ENCODE results near the gene BPTF. TPM values are rescaled to one million over a fixed set of nuclear protein-coding genes. Genes with fewer than 3 reads are reported as not detected.
A peak's percentile ranks its signal among the peaks of the same experiment; 100 is the strongest.
"Not testable (repeated sequence)": the region's sequence is repeated elsewhere in the genome, so short reads cannot be mapped to it uniquely, and the experiment has no call there.

The BPTF gene
- total RNA-seq, 1 donor from 2014 or later: 77.1 TPM

DNA sequence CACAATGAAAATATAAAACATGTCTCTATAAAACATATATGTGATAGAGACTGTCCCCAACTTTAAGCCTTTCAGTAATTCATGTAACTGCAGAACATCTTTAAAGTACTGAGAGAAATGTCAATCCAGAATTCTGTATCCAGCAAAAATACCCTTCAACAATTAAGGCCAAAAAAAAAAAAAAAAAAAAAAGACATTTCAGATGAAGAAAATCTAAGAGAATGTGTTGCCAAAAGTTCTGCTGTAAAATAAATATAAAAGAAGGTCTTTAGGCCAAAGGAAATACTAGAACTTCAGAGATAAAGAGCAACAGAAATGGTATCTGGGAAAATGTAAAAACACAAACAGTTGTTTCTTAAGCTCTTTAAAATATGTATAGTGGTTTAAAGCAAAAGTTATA, 17.3 kb downstream of the BPTF start:
- Mint-ChIP-seq H3K4me1 (peaks cover 13% of the 10 kb centered on the region), H3K9me3 (no peaks in the 10 kb centered on the region), H3K36me3 (ENCODE audit: low read depth) (peaks cover 2% of the 10 kb centered on the region), H3K27ac (no peak overlapping the region), H3K27me3 (no peaks in the 10 kb centered on the region), H3K4me3 (no peak overlapping the region)
- intact Hi-C loops (cut with micrococcal nuclease): no loop called here
- DNase-seq: no peak

DNA sequence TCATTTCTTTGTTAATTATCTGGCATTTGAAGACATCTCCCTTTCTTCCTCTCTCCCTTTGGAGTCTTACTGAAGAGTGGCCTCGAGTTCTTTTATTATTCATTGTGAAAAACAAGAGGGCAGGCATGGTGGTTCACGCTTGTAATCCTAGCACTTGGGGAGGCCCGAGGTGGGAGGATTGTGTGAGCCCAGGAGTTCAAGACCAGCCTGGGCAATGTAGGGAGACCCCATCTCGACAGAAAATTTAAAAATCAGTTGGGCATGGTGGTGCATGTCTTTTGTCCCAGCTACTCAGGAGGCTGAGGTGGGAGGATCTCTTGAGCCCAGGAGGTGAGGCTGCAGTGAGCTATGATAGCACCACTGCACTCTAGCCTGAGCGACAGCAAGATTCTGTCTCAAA, 20.1 kb downstream of the BPTF start:
- H3K36me3 Mint-ChIP-seq (ENCODE audit: low read depth): peaks cover 10% of the 10 kb centered on the region
- no peak for DNase-seq
- H3K4me3 Mint-ChIP-seq: no peak overlapping the region
- H3K27ac Mint-ChIP-seq: no peak overlapping the region
- intact Hi-C loops (cut with micrococcal nuclease): no loop called here
- H3K27me3 Mint-ChIP-seq: no peaks in the 10 kb centered on the region
- no peaks in the 10 kb centered on the region for H3K9me3 Mint-ChIP-seq
- peaks cover 13% of the 10 kb centered on the region for H3K4me1 Mint-ChIP-seq

DNA sequence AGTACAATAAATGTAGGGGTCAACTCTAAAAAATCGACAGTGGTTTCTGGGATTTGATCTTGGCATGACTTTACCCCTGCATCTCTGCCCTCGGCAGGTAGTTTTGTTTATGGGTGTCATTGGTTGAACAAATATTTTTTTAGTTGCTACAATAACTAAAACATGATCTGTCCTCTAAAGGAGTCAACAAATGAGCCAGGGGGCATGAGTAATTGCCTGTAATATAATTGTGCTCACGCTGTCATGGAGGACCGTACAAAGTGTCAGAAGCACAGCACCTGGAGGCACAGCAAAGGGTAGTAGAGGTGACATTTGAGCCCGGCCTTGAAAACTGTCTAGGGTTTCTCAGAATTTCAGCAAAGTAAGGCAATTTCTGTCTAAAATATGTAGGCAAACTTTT, 22.9 kb downstream of the BPTF start:
- DNase-seq; H3K4me3 Mint-ChIP-seq; H3K27me3 Mint-ChIP-seq; intact Hi-C loops (cut with micrococcal nuclease); H3K9me3 Mint-ChIP-seq; H3K27ac Mint-ChIP-seq: not testable (repeated sequence)
- Mint-ChIP-seq H3K36me3 (ENCODE audit: low read depth) (peaks cover 13% of the 10 kb centered on the region), H3K4me1 (peaks cover 16% of the 10 kb centered on the region)

DNA sequence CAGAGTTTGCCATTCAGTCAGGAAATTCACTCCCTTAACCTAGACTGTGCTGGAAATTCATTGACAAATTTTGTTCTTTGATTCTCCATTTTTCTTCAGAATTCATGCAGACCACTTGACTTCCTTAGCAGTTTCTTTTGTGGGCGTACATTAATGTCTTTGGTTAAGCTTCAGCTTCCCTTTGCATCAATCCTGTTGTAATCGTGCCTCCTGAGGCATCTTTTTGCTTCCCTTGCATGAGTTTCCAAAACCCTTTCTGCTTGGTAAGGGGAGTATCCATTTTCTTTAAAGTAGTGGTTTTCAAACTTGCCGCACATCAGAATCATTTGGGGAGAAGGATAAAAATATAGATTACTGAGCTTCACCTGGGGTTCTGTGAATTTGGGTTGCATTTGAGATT, 23.5 kb downstream of the BPTF start:
- DNase-seq; H3K27me3 Mint-ChIP-seq; H3K27ac Mint-ChIP-seq; H3K9me3 Mint-ChIP-seq; H3K4me3 Mint-ChIP-seq; intact Hi-C loops (cut with micrococcal nuclease): not testable (repeated sequence)
- Mint-ChIP-seq H3K4me1 (peaks cover 17% of the 10 kb centered on the region), H3K36me3 (ENCODE audit: low read depth) (peaks cover 14% of the 10 kb centered on the region)

DNA sequence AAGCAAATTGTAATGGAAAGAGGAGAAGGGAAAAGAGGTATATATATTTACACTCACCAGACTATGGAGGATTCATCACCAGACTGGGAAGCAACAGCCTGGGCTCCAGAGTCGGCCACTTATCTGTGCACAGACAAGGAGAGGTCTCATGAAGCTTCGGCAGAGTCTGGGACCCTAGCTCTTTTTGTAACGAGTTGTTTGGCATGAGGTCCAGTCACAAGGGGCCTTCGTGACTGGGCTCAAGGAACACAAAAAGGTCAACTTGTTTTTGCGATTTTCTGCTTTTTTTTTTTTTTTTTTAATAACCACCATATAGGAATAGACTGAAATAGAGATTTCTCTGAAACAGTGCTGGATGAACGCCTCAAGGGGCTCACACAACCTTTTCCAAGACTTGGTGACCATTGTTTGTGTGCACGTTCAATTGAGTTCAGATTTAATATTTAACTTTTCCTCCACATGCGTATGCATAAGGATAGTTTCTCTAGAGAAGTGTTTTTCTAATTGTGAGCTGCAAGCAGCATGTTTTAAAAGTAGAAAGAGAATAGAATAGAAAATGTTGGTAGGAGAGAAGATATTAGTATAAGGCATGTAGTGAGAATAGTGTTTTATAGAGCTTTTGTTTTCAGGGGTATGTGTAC, 25.8 kb downstream of the BPTF start:
- H3K36me3 Mint-ChIP-seq (ENCODE audit: low read depth): peaks cover 33% of the 10 kb centered on the region
- H3K9me3 Mint-ChIP-seq: no peaks in the 10 kb centered on the region
- H3K4me1 Mint-ChIP-seq: peaks cover 29% of the 10 kb centered on the region
- H3K4me3 Mint-ChIP-seq: no peak overlapping the region
- no peaks in the 10 kb centered on the region for H3K27me3 Mint-ChIP-seq
- no peak for DNase-seq
- intact Hi-C loops (cut with micrococcal nuclease): no loop called here
- H3K27ac Mint-ChIP-seq: no peak overlapping the region

DNA sequence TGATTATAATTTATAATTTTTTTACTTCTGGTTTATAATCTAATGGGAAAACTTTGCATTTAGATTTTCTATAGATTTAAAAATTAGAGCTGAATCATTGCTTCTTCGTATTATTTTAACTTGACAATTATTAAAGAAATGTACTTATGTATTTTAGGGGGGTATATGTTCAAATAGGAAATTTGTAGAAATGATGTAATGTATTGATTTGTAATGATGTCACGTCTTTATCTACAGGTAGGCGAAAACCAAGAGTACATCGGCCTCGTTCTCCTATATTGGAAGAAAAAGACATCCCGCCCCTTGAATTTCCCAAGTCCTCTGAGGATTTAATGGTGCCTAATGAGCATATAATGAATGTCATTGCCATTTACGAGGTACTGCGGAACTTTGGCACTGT, 28.4 kb downstream of the BPTF start:
- Mint-ChIP-seq H3K27me3 (no peaks in the 10 kb centered on the region), H3K4me3 (no peak overlapping the region), H3K4me1 (peaks cover 39% of the 10 kb centered on the region), H3K36me3 (ENCODE audit: low read depth) (peaks cover 35% of the 10 kb centered on the region), H3K27ac (no peak overlapping the region), H3K9me3 (no peaks in the 10 kb centered on the region)
- DNase-seq: no peak
- intact Hi-C loops (cut with micrococcal nuclease): no loop called here

DNA sequence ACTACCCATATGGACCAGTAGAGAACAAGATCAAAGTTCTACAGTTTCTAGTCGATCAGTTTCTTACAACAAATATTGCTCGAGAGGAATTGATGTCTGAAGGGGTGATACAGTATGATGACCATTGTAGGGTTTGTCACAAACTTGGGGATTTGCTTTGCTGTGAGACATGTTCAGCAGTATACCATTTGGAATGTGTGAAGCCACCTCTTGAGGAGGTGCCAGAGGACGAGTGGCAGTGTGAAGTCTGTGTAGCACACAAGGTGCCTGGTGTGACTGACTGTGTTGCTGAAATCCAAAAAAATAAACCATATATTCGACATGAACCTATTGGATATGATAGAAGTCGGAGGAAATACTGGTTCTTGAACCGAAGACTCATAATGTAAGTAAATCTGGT, 29.1 kb downstream of the BPTF start:
- Mint-ChIP-seq H3K4me3 (no peak overlapping the region), H3K27ac (no peak overlapping the region), H3K4me1 (peaks cover 38% of the 10 kb centered on the region)

DNA sequence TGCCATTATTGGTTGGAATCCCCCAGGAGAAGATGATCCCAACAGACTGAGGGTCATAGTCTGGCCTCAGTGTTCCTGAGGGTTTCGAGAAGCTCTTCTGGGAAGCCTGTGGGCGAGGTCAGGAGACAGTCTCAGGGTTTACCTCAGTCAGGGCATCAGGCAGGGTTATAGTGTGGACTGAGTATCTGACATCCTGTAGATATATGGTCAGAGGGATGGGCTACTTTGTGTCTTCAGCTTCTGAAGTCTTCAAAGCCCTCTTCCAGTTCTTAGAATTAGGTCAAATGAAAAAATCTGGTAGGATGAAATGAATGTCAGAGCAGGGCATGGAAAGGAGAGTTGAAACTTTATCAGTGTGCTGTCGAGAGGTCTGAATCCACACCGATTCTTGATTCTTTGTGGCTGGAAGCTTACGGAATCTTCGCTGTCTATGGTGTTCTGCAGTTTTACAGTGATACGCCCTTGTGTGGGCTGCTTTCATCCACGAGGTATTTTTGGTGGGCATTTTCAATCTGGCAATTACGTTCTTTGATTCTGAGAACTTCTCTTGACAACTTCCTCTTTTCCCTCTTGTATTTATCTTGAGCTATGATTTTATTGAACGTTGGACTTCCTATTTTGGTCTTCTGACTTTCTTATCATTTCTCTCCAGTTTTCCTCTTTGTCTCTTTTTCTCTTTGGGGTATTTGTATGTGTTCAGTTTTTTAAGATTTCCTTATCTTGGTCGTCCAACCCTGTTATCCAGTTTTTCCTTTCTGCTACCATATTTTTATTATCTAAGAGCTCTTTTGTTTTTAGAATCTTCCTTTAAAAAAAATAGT, 30.4 kb downstream of the BPTF start:
- intact Hi-C loops (cut with micrococcal nuclease): no loop called here
- no peaks in the 10 kb centered on the region for H3K9me3 Mint-ChIP-seq
- no peaks in the 10 kb centered on the region for H3K27me3 Mint-ChIP-seq
- H3K36me3 Mint-ChIP-seq (ENCODE audit: low read depth): peaks cover 26% of the 10 kb centered on the region
- H3K27ac Mint-ChIP-seq: peak overlapping the region; percentile 66
- H3K4me1 Mint-ChIP-seq: peaks cover 39% of the 10 kb centered on the region
- H3K4me3 Mint-ChIP-seq: peak overlapping the region; percentile 59
- DNase-seq: no peak

More for the DNA sequence above, 29.1 kb downstream of the BPTF start:
- no peak for DNase-seq
- Mint-ChIP-seq H3K36me3 (ENCODE audit: low read depth) (peaks cover 32% of the 10 kb centered on the region), H3K27me3 (no peaks in the 10 kb centered on the region), H3K9me3 (no peaks in the 10 kb centered on the region)
- intact Hi-C loops (cut with micrococcal nuclease): no loop called here

DNA sequence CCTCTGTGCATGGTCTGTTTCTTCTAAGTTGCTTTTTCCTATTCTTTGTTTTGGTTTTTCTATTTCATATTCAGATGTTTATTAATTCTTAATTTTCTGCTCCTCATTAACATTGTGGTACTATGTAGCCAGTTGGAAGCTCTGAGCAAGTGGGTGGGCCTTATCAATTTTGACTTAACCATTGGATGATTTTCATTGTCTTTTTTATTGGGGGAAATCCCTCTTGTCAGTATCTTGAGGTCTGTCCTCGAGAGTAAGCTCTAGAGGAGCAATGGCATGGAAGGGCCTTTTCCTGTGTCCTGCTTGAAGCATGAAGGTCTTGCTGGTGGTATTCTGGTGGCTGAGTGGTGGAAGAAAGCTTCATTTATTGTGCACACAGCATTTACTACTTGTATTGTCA, 31.1 kb downstream of the BPTF start:
- Mint-ChIP-seq H3K27ac (peak overlapping the region; percentile 67), H3K4me1 (peaks cover 37% of the 10 kb centered on the region), H3K4me3 (peak overlapping the region; percentile 59), H3K36me3 (ENCODE audit: low read depth) (peaks cover 26% of the 10 kb centered on the region)
- H3K27me3 Mint-ChIP-seq; H3K9me3 Mint-ChIP-seq; DNase-seq; intact Hi-C loops (cut with micrococcal nuclease): not testable (repeated sequence)

DNA sequence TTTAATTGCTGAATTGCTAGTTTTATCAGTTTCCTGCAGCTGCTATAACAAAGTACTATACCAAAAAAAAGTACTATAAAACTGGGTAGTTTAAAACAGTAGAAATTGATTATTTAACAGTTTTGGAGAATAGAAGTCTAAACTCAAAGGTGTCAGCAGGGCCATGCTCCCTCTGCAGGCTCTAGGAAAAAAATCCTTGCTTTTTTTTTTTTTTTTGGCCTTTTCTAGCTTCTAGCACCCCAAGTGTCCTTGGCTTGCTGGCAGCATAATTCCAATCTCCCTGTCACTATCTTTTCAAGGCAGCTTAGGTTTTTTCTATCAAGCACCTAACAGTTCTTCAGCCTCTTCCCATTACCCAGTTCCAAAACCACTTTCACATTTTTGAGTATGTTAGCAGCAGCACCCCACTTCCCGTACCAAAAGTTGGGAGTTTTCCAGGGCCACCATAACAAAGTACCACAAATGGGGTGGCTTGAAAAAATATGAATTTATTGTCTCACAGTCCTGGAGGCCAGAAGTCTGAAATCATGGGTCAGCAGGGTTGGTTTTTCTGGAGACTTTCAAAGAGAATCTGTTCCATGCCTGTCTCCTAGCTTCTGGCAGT, 37.4 kb downstream of the BPTF start:
- intact Hi-C loops (cut with micrococcal nuclease): loop anchor here (5.0 kb wide), 1 partner anchor 35 kb away; the partner anchor contains the start of gene BPTF
- H3K36me3 Mint-ChIP-seq (ENCODE audit: low read depth): peaks cover 21% of the 10 kb centered on the region
- H3K4me1 Mint-ChIP-seq: peaks cover 39% of the 10 kb centered on the region
- H3K4me3 Mint-ChIP-seq: no peak overlapping the region
- DNase-seq: no peak
- H3K27ac Mint-ChIP-seq: peak overlapping the region; percentile 88
- H3K9me3 Mint-ChIP-seq: no peaks in the 10 kb centered on the region
- no peaks in the 10 kb centered on the region for H3K27me3 Mint-ChIP-seq

DNA sequence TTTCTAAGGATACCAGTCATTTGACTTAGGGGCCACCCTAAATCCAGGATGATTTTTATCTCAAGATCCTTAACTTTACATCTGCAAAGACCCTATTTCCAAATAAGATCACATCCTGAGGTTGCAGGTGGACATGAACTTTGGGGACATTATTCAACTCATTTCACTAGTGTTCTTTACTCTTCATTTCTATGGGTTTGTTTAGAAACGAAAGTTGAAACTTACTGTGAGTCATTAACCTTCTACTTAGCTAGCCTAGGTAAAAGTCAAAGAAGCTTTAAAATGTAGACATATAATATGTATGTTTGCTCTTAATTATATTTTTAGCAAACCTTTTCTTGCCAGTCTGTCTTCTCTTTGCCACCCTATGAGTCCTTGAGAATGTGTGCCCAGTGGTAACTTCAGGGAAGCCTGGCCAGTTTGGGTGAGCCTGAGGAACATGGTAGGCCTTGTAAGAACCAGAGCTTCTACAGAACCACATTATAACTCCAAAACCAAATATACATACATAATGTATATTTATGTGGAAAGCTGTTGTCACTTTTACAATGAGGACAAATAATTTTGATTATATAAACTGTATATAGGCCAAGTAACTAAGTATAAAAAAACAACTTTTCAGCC, 38.4 kb downstream of the BPTF start:
- peak overlapping the region; percentile 88 for H3K27ac Mint-ChIP-seq
- peaks cover 36% of the 10 kb centered on the region for H3K4me1 Mint-ChIP-seq
- no peaks in the 10 kb centered on the region for H3K27me3 Mint-ChIP-seq
- peak overlapping the region; percentile 55 for H3K4me3 Mint-ChIP-seq
- intact Hi-C loops (cut with micrococcal nuclease): loop anchor here (5.0 kb wide), 1 partner anchor 36 kb away; the partner anchor contains the start of gene BPTF
- H3K9me3 Mint-ChIP-seq: no peaks in the 10 kb centered on the region
- DNase-seq: no peak
- peaks cover 21% of the 10 kb centered on the region for H3K36me3 Mint-ChIP-seq (ENCODE audit: low read depth)

DNA sequence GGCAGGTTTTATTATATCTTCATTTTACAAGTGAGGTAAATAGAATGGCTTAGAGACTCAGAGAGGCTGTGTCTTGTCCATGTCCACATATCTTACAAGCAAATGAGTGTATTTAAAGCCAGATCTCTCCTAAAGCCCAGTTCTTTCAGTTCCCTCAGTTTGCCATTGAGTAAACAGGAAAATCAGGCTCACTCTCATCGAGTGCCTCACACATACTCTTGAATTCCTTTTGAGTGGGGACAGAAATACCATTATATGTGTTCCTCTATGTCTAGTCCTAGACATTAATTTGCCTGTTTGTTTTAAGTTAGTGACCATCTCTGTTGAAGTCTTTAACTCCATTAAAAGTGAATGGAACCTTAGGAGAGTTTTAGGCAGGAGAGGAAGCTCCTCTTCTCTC, 40.1 kb downstream of the BPTF start:
- Mint-ChIP-seq H3K27ac (no peak overlapping the region), H3K4me1 (peaks cover 35% of the 10 kb centered on the region), H3K36me3 (ENCODE audit: low read depth) (peaks cover 25% of the 10 kb centered on the region), H3K4me3 (no peak overlapping the region), H3K27me3 (no peaks in the 10 kb centered on the region), H3K9me3 (no peaks in the 10 kb centered on the region)
- intact Hi-C loops (cut with micrococcal nuclease): no loop called here
- DNase-seq: no peak

DNA sequence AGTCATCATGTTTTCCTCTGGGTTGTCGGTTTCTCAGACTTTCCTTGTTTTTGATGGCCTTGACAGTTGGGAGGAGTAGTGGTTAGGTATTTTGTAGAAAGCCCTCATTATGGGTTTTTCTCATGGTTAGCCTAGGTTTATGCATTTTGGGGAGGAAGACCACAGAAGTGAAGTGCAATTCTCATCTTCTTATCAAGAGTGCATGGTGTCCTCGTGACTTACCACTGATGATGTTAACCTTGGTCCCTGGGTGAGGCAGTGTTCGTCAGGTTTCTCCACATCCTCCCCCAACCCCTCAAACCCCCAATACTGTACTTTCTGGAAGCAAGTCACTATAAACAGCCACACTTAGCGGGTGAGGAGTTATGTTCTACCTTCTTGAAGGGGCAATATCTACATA, 42.3 kb downstream of the BPTF start:
- intact Hi-C loops (cut with micrococcal nuclease): no loop called here
- H3K4me1 Mint-ChIP-seq: peaks cover 30% of the 10 kb centered on the region
- H3K36me3 Mint-ChIP-seq (ENCODE audit: low read depth): peaks cover 28% of the 10 kb centered on the region
- H3K27ac Mint-ChIP-seq: peak overlapping the region; percentile 71
- H3K27me3 Mint-ChIP-seq: no peaks in the 10 kb centered on the region
- DNase-seq: no peak
- H3K9me3 Mint-ChIP-seq: no peaks in the 10 kb centered on the region
- H3K4me3 Mint-ChIP-seq: peak overlapping the region; percentile 22

DNA sequence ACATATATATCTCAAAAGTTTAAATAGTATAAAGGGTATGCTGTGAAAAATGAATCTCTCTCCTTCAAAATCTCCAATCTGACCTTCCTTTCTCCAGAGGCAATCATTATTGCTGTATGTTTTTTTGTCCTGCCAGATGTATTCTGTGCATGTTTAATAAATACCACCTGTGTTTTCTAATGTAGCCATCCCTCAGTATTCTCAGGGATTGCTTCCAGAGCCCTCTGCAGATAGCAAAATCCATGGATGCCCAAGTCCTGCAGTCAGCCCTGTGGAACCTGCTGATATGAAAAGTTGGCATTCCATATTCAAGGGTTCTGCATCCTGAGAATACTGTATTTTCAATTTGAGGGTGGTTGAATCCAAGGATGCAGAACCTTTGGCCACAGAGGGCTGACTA, 42.9 kb downstream of the BPTF start:
- Mint-ChIP-seq H3K27me3 (no peaks in the 10 kb centered on the region), H3K4me3 (no peak overlapping the region), H3K36me3 (ENCODE audit: low read depth) (peaks cover 25% of the 10 kb centered on the region), H3K4me1 (peaks cover 24% of the 10 kb centered on the region), H3K27ac (no peak overlapping the region), H3K9me3 (no peaks in the 10 kb centered on the region)
- intact Hi-C loops (cut with micrococcal nuclease): no loop called here
- no peak for DNase-seq
